Osteocyte (in vitro differentiated cells): Measurements from ENCODE around the gene FST. TPM values are rescaled to one million over a fixed set of nuclear protein-coding genes. Genes with fewer than 3 reads are reported as not detected.

ENCODE experiments used
- DNase-seq: peaks from one replicate; pipeline ENCODE4 v3.0.0; 2021; ENCODE audit warnings: mixed read lengths; ENCODE audit not compliant: unreplicated experiment; ENCODE audit errors: extremely low spot score
- H3K27ac Mint-ChIP-seq: one replicate; pipeline ENCODE4 v1.8.0; 2021; ENCODE audit warnings: mild to moderate bottlenecking, mixed read lengths; ENCODE audit not compliant: unreplicated experiment
- H3K27me3 Mint-ChIP-seq: one replicate; pipeline ENCODE4 v1.8.0; 2021; ENCODE audit warnings: mixed read lengths; ENCODE audit not compliant: unreplicated experiment
- H3K36me3 Mint-ChIP-seq: one replicate; pipeline ENCODE4 v1.8.0; 2021; ENCODE audit warnings: mixed read lengths; ENCODE audit not compliant: unreplicated experiment
- H3K4me1 Mint-ChIP-seq: one replicate; pipeline ENCODE4 v1.8.0; 2021; ENCODE audit warnings: mixed read lengths; ENCODE audit not compliant: unreplicated experiment
- H3K4me3 Mint-ChIP-seq: one replicate; pipeline ENCODE4 v1.8.0; 2021; ENCODE audit warnings: mild to moderate bottlenecking, moderate library complexity, mixed read lengths; ENCODE audit not compliant: unreplicated experiment
- H3K9me3 Mint-ChIP-seq: one replicate; pipeline ENCODE4 v1.8.0; 2021; ENCODE audit warnings: mixed read lengths; ENCODE audit not compliant: unreplicated experiment
- CTCF ChIP-seq: fragments of 200-600 bp; sonication (generic); IDR thresholded peaks from 2 replicates; pipeline ENCODE4 v1.5.0; 2021; ENCODE audit warnings: antibody characterized with exemption, mild to moderate bottlenecking, moderate library complexity
- total RNA-seq: library from RNA; stranded (reverse); gene quantifications from 2 replicates; pipeline ENCODE4 v1.2.1, GENCODE V29; 2021

Gene FST
- total RNA-seq, 1 donor from 2014 or later: 14.1 TPM

- no peaks in the 10 kb centered on the region for H3K36me3 Mint-ChIP-seq
- no peak for DNase-seq
- TF ChIP-seq CTCF: no peak
- H3K4me3 Mint-ChIP-seq: no peak overlapping the region
- no peak overlapping the region for H3K27ac Mint-ChIP-seq
- no peaks in the 10 kb centered on the region for H3K4me1 Mint-ChIP-seq
- H3K9me3 Mint-ChIP-seq: no peaks in the 10 kb centered on the region
- H3K27me3 Mint-ChIP-seq: peaks cover 44% of the 10 kb centered on the region
These were observed 23.3 kb downstream of the FST start for GRCh38 chr5:53503562-53504218.

DNA sequence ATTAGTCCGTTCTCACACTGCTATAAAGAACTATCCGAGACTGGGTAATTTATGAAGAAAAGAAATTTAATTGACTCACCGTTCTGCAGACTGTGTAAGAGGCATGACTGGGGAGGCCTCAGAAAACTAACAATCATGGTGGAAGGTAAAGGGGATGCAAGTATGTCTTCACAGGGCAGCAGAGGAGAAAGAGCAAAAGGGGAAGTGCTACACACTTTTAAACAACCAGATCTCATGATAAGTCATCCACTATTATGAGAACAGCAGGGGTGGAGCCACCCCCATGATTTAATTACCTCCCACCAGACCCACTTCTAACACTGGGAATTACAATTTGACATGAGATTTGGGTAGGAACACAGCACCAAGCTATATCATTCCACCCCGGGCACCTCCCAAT, 26.6 kb downstream of the FST start:
- H3K27me3 Mint-ChIP-seq: peaks cover 35% of the 10 kb centered on the region
- no peak for TF ChIP-seq CTCF
- no peak overlapping the region for H3K4me3 Mint-ChIP-seq
- H3K36me3 Mint-ChIP-seq: no peaks in the 10 kb centered on the region
- H3K27ac Mint-ChIP-seq: no peak overlapping the region
- H3K4me1 Mint-ChIP-seq: no peaks in the 10 kb centered on the region
- DNase-seq: no peak
- peaks cover 21% of the 10 kb centered on the region for H3K9me3 Mint-ChIP-seq

GRCh38 chr5:53508125-53508524, 27.7 kb downstream of the FST start:
- Mint-ChIP-seq H3K9me3 (peaks cover 21% of the 10 kb centered on the region), H3K36me3 (no peaks in the 10 kb centered on the region), H3K27me3 (peaks cover 28% of the 10 kb centered on the region), H3K4me3 (no peak overlapping the region), H3K4me1 (no peaks in the 10 kb centered on the region), H3K27ac (no peak overlapping the region)
- no peak for TF ChIP-seq CTCF
- no peak for DNase-seq

- no peak overlapping the region for H3K27ac Mint-ChIP-seq
- no peak overlapping the region for H3K4me3 Mint-ChIP-seq
- peaks cover 21% of the 10 kb centered on the region for H3K9me3 Mint-ChIP-seq
These were observed 32.1 kb downstream of the FST start for GRCh38 chr5:53512539-53512938.

DNA sequence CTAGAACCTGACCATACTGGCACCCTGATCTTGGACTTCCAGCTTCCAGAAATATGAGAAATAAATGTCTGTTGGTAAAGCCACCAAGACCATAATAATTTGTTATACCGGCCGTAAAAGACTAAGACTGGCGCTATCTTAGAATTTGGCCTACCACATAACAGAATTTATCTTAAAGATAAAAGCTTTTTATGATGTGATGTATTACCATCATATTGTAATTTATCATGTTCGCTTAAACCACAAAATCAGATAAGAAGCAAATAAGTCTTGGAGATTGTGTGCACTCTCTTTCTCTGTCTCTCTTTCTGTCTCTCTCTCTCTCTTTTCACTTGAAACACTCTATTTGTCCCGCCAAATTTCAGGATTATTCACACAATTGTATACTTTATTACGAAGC, 35.6 kb downstream of the FST start:
- Mint-ChIP-seq H3K27ac (no peak overlapping the region), H3K9me3 (peaks cover 16% of the 10 kb centered on the region), H3K36me3 (no peaks in the 10 kb centered on the region), H3K27me3 (peaks cover 40% of the 10 kb centered on the region), H3K4me3 (no peak overlapping the region), H3K4me1 (no peaks in the 10 kb centered on the region)
- no peak for DNase-seq
- TF ChIP-seq CTCF: no peak

More at GRCh38 chr5:53512539-53512938, 32.1 kb downstream of the FST start:
- no peak for TF ChIP-seq CTCF
- no peaks in the 10 kb centered on the region for H3K36me3 Mint-ChIP-seq
- peaks cover 25% of the 10 kb centered on the region for H3K27me3 Mint-ChIP-seq
- no peak for DNase-seq
- H3K4me1 Mint-ChIP-seq: no peaks in the 10 kb centered on the region
